EL (cell line): ENCODE results near the gene FARSA.
A peak's percentile ranks its signal among the peaks of the same experiment; 100 is the strongest.
"Not testable (repeated sequence)": the region's sequence is repeated elsewhere in the genome, so short reads cannot be mapped to it uniquely, and the experiment has no call there.

Source experiments
- DNase-seq: peaks from one replicate; pipeline ENCODE4 v3.0.0-alpha.2; 2016

The FARSA gene

DNA sequence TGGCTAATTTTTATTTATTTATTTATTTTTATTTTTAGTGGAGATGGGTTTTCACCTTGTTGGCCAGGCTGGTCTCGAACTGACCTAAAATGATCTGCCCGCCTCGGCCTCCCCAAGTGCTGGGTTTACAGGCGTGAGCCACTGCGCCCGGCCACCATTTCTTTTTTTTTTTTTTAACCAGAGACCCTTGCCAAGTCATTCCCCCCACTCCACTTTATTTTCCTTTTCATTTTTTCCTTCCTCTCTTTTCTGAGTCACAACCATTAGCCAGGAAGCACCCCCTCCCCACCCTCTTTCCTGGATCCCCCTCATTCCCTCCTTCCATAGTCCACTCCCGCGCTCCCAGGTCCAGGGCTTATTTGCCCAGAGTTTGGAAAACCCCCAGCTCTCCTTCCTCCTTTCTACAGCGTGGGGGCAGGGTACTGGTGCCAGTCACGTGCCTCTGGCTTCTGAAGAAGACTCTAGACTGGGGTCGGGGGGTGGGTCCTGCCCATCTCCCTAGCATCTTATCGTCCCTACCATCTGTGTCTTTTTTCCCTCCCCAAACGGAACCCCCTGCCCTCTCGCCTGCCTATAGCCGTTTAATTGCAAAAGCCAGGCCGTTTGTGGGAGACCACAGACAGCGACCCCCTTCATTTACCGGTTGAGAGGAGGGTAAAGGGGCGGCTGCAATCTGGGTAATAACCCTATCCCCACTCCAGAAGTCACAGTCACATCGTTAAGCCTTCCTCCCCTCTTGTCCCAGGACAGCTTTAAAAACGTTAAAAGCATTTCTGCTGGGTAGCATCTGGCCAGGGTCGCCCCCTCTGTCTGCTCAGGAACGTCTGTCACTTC is 3.8 kb upstream of the FARSA start:
- DNase-seq: peak; percentile 31

GRCh38 chr19:12936582-12936981 is 3.1 kb upstream of the FARSA start:
- no peak for DNase-seq

- DNase-seq: no peak
Observed at GRCh38 chr19:12935071-12935470, 1.6 kb upstream of the FARSA start.

GRCh38 chr19:12932392-12933286 is 872 bp downstream of the FARSA start:
- DNase-seq: no peak

DNA sequence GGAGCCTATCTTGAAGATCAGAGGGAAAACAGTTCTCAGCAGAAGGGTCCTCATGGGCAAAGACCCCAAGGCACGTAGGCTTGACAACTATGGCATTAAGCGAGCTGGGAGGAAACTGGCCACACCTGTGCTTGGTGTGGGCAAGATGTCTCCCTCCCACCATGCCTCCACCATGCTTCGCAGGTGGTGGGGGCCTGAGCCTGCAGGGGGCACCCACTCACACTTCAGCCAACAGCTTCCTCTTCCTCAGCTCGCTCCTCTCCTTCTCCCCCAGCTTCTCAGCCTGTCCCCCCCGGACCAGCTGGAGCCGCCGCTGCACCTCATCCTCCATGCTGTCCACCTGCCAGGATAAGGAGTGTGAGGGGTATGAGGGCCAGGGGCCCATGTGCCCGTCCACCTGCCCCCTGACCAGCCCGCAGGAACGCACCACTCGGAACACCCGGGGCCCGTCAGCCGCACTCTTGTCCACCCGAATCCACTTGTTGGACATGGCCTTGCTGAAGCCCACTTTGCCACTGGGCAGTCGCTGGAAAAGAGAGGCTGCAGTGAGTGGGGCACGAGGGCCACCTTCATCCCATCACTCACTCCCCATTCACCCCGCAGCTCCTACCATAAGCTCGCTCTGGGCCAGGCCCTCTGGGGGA is 3.4 kb downstream of the FARSA start:
- DNase-seq: no peak

GRCh38 chr19:12924621-12925310 is 8.7 kb downstream of the FARSA start:
- no peak for DNase-seq

DNA sequence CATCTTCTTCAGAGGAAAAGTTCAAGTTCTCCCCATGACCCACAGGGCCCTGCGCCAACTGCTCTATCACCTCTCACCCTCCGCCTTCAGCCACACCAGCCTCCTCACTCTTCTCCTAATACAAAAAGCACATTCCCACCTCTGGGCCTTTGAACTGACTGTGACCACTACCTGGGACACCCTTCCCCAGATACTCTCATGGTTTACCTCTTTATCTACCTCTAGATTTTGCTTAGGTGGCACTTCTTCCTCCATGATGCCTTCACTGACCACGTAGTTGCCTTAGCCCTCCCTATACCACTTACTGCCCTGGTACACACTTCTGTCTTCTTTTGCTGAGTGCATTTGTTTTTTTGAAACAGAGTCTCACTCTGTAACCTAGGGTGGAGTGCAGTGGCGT is 10.6 kb downstream of the FARSA start:
- no peak for DNase-seq

DNA sequence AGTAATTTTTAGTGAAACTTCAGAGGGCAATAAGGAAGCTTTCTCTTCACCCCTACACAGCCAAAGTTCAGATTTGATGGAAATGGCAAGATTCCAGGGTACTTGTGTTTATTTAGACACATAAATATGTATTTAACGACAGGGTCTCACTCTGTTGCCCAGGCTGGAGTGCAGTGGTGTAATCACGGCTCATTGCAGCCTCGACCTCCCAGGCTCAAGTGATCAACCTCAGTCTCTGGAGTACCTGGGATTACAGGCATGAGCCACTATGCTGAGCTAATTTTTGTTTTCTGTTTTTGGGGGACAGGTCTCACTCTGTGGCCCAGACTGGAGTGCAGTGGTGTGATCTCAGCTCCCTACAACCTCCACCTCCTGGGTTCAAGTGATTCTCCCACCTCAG is 12.5 kb downstream of the FARSA start:
- DNase-seq: no peak

DNA sequence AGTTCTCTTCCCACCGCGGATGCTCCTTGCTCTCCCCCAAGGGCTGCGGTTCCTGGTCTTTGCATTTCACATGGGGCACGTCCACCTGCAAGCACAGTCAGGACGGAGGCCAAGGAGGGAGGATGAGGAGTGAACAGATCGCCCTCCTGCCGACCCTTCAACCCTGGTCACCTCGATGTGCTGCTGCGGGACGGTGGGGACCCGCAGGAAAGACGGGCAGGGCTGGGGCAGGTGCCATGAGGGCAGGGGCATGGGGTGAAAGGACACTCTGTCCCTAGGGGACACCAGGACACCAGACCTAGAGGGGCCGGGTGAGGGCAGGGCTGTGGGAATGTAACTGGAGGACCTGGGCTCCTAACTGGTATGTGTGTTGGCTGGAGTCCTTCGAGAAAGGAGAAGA is 15.3 kb downstream of the FARSA start:
- DNase-seq: no peak

- DNase-seq: not testable (repeated sequence)
Observed at GRCh38 chr19:12915860-12916259, 17.7 kb downstream of the FARSA start.

GRCh38 chr19:12913851-12914690 is 19.4 kb downstream of the FARSA start:
- no peak for DNase-seq

GRCh38 chr19:12913011-12913561 is 20.4 kb downstream of the FARSA start:
- peak; percentile 28 for DNase-seq

DNA sequence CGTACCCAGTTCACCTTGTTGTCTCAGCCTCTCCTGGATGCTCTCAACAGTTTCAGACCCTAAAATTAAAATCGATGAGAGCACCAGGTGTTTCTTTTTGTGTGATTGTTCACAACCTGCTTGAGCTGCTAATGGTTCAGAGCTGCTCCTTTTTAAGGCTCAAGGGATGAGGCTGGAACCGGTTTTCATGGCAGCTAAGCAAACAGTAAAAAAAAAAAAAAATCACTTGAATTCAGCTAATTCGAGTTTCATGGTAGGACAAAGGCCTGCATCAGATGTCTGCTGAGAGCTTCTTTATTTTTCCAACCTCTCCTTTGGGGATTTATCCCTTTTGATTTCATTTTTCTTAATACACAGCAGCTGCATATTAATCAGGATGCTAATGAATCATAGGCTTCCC is 20.9 kb downstream of the FARSA start:
- DNase-seq: no peak

- no peak for DNase-seq
Observed at GRCh38 chr19:12907166-12907565, 26.3 kb downstream of the FARSA start.

DNA sequence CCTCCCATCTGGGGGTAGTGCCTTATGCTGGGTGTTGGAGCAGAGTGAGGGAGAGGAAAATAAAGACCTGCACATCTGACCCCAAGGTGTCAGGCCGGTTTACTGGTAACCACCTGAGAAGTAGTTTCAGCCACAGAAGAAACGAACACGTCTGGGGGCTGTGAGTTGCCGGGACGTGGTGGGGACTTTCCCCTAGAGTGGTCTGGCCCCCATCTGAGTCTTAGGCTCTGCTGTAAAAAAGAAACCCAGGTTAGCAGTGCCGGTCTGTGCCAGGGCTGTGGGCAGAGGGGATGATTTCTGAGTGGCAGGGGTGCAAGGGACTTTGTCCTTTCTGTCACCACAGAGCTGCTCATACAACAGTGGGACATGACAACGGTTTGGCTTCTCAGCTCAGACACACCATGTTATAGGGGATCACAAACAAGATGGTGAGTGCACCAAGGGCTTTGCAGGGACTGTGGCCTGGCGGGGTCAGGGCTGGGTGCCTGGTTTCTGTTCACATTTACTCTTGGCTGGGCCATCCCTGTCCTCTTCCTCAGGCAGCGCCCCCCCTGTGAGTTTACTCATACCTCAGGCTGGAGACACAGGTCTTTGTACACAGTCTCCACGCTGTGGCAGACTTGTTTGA is 33.5 kb downstream of the FARSA start:
- DNase-seq: no peak

GRCh38 chr19:12896460-12896859 is 37.1 kb downstream of the FARSA start:
- DNase-seq: no peak

GRCh38 chr19:12893582-12893981 is 39.9 kb downstream of the FARSA start:
- no peak for DNase-seq

DNA sequence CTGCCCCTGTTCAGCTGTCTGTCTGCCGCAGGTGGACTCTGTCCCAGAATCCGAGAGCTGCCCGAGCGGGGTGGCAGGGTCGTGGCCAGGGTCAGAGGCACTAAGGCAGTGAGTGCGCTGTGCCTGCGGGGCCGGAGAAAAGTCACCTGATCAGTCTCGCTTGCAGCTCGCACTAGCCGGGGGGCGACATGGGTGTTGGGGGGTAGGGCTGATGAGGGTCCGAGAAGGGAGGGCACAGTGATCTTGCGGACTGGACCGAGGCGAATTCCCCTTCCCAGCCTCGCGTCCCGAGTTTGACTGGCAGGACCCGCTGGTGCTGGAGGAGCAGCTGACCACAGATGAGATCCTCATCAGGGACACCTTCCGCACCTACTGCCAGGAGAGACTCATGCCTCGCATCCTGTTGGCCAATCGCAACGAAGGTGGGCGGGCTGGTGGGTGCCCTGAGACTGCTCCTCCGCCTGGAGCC is 41.9 kb downstream of the FARSA start:
- no peak for DNase-seq

DNA sequence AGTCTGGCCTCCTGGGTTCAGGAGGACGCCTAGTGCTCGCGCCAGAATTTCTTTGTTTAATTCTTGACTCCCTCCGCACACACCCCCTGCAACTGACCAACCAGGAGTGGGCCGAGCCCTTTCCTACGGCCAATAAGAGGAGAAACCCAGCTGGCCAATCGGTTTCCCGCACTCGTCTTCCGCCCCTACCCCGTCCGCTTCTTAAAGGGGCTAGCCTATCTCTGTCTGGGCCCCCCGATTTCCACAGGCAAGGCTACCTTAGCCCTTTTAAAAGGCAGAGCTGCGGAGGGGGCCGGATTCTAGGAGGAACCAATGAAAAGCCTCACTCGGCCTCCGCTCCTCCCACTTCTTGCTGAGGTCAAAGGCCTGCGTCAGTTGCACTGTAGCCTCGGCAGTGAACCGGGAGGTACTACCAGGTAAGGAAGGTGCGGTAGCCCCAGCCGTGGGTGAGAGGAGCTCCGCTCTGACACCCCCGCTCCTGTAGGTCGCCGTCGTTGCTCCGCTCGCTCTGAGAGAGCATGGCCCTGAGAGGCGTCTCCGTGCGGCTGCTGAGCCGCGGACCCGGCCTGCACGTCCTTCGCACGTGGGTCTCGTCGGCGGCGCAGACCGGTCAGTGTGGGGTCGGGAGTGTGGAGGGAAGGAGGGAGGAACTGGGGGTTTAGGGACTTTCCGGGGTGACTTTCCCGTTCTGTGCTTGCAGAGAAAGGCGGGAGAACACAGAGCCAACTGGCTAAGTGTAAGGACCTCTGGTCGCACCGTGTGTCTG is 42.5 kb downstream of the FARSA start, which contains the start of gene GCDH:
Gene GCDH (plus strand): TSS at position 374 of the 766 bp plus-strand sequence. CDS start 145 bp downstream, at position 519.
- DNase-seq: peak; percentile 99

GRCh38 chr19:12890299-12890786 is 43.2 kb downstream of the FARSA start:
- DNase-seq: not testable (repeated sequence)
